Ovary (tissue), 9 donors: ENCODE data around the gene C3orf49. TPM values are rescaled to one million over a fixed set of nuclear protein-coding genes. Genes with fewer than 3 reads are reported as not detected.

Experiments used
- DNase-seq, 5 donors: peaks; one replicate each; pipeline ENCODE4 v3.0.0-alpha.2; 2019 to 2020
- H3K27ac ChIP-seq, 2 donors: fragments of 200-600 bp; one replicate each; pipeline versions ENCODE4 v1.5.1 to v1.8.0; 2019 to 2022
- H3K27me3 ChIP-seq: fragments of 200-600 bp; one replicate; pipeline ENCODE4 v1.8.0; 2022
- H3K36me3 ChIP-seq: fragments of 200-600 bp; sonication (generic); one replicate; pipeline ENCODE4 v1.5.1; 2019
- H3K4me1 ChIP-seq: one replicate; pipeline ENCODE4 v1.8.1; 2013; ENCODE audit warnings: mild to moderate bottlenecking, moderate library complexity; ENCODE audit not compliant: insufficient read depth
- H3K4me3 ChIP-seq: fragments of 200-600 bp; sonication (generic); one replicate; pipeline ENCODE4 v1.5.1; 2017
- H3K9me3 ChIP-seq, 2 donors: fragments of 200-600 bp in 1 of 2; sonication (generic) in 1 of 2; one replicate each; pipeline versions ENCODE4 v1.5.1 to v1.8.1; 2013 to 2019; ENCODE audit warnings: mild to moderate bottlenecking in 1 of 2, moderate library complexity in 1 of 2
- CTCF ChIP-seq, 3 donors: fragments of 450-650 bp in 2 of 3; fragments of 200-600 bp in 1 of 3; IDR thresholded peaks; one replicate each; pipeline versions ENCODE4 v1.5.1 to v1.8.0; 2016 to 2022; ENCODE audit warnings: antibody characterized with exemption in 3 of 3, mild to moderate bottlenecking in 1 of 3
- EP300 ChIP-seq: sonication (generic); formaldehyde crosslinking; IDR thresholded peaks from one replicate; pipeline ENCODE4 v1.6.1; 2017; ENCODE audit warnings: antibody characterized with exemption
- POLR2A ChIP-seq: fragments of 450-650 bp; IDR thresholded peaks from one replicate; pipeline ENCODE4 v1.6.1; 2017; ENCODE audit warnings: antibody characterized with exemption, mild to moderate bottlenecking, moderate library complexity
- WGBS, 3 donors: extraction: QIAGEN DNeasy Blood & Tissue Kit in 1 of 3; methylation state at CpG; one replicate each; pipeline versions ENCODE4 v1.1.5 to v1.1.7; 2013 to 2017; 5-methylcytosine and 5-hydroxymethylcytosine counted together
- intact Hi-C, 4 donors: fragments of 100-400 bp; cut with DNase I; formaldehyde crosslinking; loops; one replicate each; pipeline versions ENCODE4 v1.11.0 to v1.15.1; 2022 to 2023
- polyA plus RNA-seq, 2 donors: library from polyadenylated mRNA; stranded (reverse); fragments of 200-250 nt in 1 of 2; fragments of 350-450 nt in 1 of 2; fragmentation: Illumina TruSeq in 1 of 2; extraction: RNeasy Lipid Tissue Mini Kit (QIAGEN cat#74804) in 1 of 2; gene quantifications; one replicate each; pipeline ENCODE4 v1.2.3, GENCODE V29; 2013 to 2014
- total RNA-seq, 7 donors: library from RNA; depleted of rRNA in 2 of 7; stranded (reverse); fragments of >200 nt in 2 of 7; fragmentation: NEBNext Ultra II Directional in 3 of 7; extraction: Animal tissue kit (Norgen Biotek cat#: 25700) in 3 of 7; gene quantifications; one replicate each; pipeline versions ENCODE4 v1.1.0 to v1.2.4, GENCODE V29; 2016 to 2023
- donor health status: DM: no; HTN: no; CAD: no; lungs with moderate emphysema.
- donor health status: DM: no; HTN: no; CAD: no.
- donor health status: Bipolar disorder and iron deficiency.
- donor health status: DM: yes; HTN: yes; CAD: no.
- donor health status: DM: no; HTN: no; CAD: no.
- donor health status: DM: yes; HTN: yes; CAD: no.

The C3orf49 gene
- total and polyA plus RNA-seq, 9 donors = not detected

- Histone ChIP-seq H3K36me3 (no peaks in the 10 kb centered on the region), H3K4me3 (no peak overlapping the region), H3K27ac (no peak overlapping the region), H3K9me3 (no peaks in the 10 kb centered on the region), H3K4me1 (peaks cover 3% of the 10 kb centered on the region), H3K27me3 (no peaks in the 10 kb centered on the region)
- intact Hi-C loops = no loop called here
- 94 to 100% (median 96%) methylated on average over 1 of the region's 1 CpG for WGBS, 3 donors
- TF ChIP-seq POLR2A = no peak
- no peak for TF ChIP-seq EP300
- TF ChIP-seq CTCF (IDR thresholded peaks at IDR 0.05) = no peak
- no peak for DNase-seq
Observed at GRCh38 chr3:63892773-63893352, 73.8 kb downstream of the C3orf49 start.

GRCh38 chr3:63895422-63896189 lies 76.5 kb downstream of the C3orf49 start:
- no peak overlapping the region for H3K4me3 ChIP-seq
- no peaks in the 10 kb centered on the region for H3K36me3 ChIP-seq
- H3K27ac ChIP-seq = no peak overlapping the region
- DNase-seq = no peak
- TF ChIP-seq EP300 (no peak), POLR2A (no peak), CTCF (IDR thresholded peaks at IDR 0.05) (no peak)
- H3K27me3 ChIP-seq = no peaks in the 10 kb centered on the region
- no peaks in the 10 kb centered on the region for H3K9me3 ChIP-seq
- peaks cover 3% of the 10 kb centered on the region for H3K4me1 ChIP-seq
- WGBS, 3 donors = 78 to 83% (median 80%) methylated on average over 5 of the region's 5 CpGs
- intact Hi-C loops = no loop called here

- Histone ChIP-seq H3K27me3 (no peaks in the 10 kb centered on the region), H3K36me3 (no peaks in the 10 kb centered on the region), H3K4me3 (no peak overlapping the region), H3K9me3 (no peaks in the 10 kb centered on the region), H3K4me1 (peaks cover 3% of the 10 kb centered on the region), H3K27ac (no peak overlapping the region)
- WGBS, 3 donors = 64 to 73% (median 69%) methylated on average over 1 of the region's 1 CpG
- intact Hi-C loops = no loop called here
- DNase-seq = no peak
- no peak for TF ChIP-seq POLR2A
Observed at GRCh38 chr3:63896332-63897030, 77.4 kb downstream of the C3orf49 start.

Other genes starting within 250 kb of the C3orf49 start
- 10 to 100 TPM in 1 of 7 donors, 1 to 10 TPM in 3, under 1 TPM in 1, not detected in 2; 0.24 to 26.0 (median 1.8) TPM for gene SNTN, start 166.6 kb upstream of the C3orf49 start, total RNA-seq
- under 1 TPM in 1 of 2 donors, not detected in 1; 0.17 TPM for gene SNTN, start 166.6 kb upstream of the C3orf49 start, polyA plus RNA-seq
- 10 to 100 TPM; 38.2 to 50.6 (median 46.7) TPM for gene THOC7, start 44.5 kb downstream of the C3orf49 start, total RNA-seq
- gene THOC7, start 44.5 kb downstream of the C3orf49 start, polyA plus RNA-seq = 10 to 100 TPM; 55.6 to 80.3 TPM
- 10 to 100 TPM; 23.0 to 47.0 (median 29.8) TPM for gene ATXN7, start 44.6 kb downstream of the C3orf49 start, total RNA-seq
- 10 to 100 TPM in 1 of 2 donors, 1 to 10 TPM in 1; 4.3 to 14.7 TPM for gene ATXN7, start 44.6 kb downstream of the C3orf49 start, polyA plus RNA-seq
- gene SCAANT1, start 93.1 kb downstream of the C3orf49 start, total RNA-seq = not detected
- not detected for gene SCAANT1, start 93.1 kb downstream of the C3orf49 start, polyA plus RNA-seq
- 10 to 100 TPM; 30.8 to 60.7 (median 55.7) TPM for gene PSMD6, start 204.2 kb downstream of the C3orf49 start, total RNA-seq
- 10 to 100 TPM; 51.0 to 68.6 TPM for gene PSMD6, start 204.2 kb downstream of the C3orf49 start, polyA plus RNA-seq